ENCODE data around the gene HSD17B10.

GRCh38 chrX:53398216-53398615 lies 36.0 kb downstream of the HSD17B10 start:
- TF ChIP-seq CTCF (IDR thresholded peaks at IDR 0.05) (no peak), POLR2A (IDR thresholded peaks at IDR 0.05) (no peak), POLR2AphosphoS5 (IDR thresholded peaks at IDR 0.05) (no peak), EP300 (IDR thresholded peaks at IDR 0.05) (no peak)

Measured in stomach (tissue), 4 donors.